Caco-2 (cell line): Measurements from ENCODE around the gene MEGF6. TPM values are rescaled to one million over a fixed set of nuclear protein-coding genes. Genes with fewer than 3 reads are reported as not detected.

Source experiments
- BruUV-seq: library from RNA; stranded (reverse); fragments of 400-500 nt; replicated peaks from 2 replicates; lab custom pipeline; 2021; lab: Mats Ljungman, UMichigan
- CTCF ChIA-PET: fragments of 300-600 bp; sonication (Branson Sonifier 250); formaldehyde crosslinking; loops from one replicate; lab custom pipeline; 2022; ENCODE audit warnings: antibody characterized with exemption; lab: Charles Lee
- POLR2A ChIA-PET: fragments of 300-600 bp; sonication (Branson Sonifier 250); formaldehyde crosslinking; loops from one replicate; lab custom pipeline; 2022; ENCODE audit warnings: antibody characterized with exemption; lab: Charles Lee
- DNase-seq, 2 experiments: peaks; one replicate each; pipeline versions ENCODE4 v3.0.0 to v3.0.0-alpha.2; 2020 to 2022
- H3K27me3 ChIP-seq: replicated peaks from 2 replicates; pipeline ENCODE4 v1.6.0; 2011; ENCODE audit warnings: low read length; ENCODE audit not compliant: control insufficient read depth, insufficient read depth
- H3K36me3 ChIP-seq: 2 replicates; pipeline ENCODE4 v1.5.1; 2011; ENCODE audit warnings: low read length; ENCODE audit not compliant: control insufficient read depth, insufficient read depth
- H3K4me1 ChIP-seq: fragments of 250-450 bp; sonication (Bioruptor Pico); 2 replicates; pipeline ENCODE4 v1.5.1; 2020; ENCODE audit warnings: mild to moderate bottlenecking
- H3K4me3 ChIP-seq: 2 replicates; pipeline ENCODE4 v1.5.1; 2011; ENCODE audit warnings: low read depth, mild to moderate bottlenecking, control low read depth, low read length
- H3K9me3 ChIP-seq: fragments of 250-450 bp; sonication (Bioruptor Pico); 2 replicates; pipeline ENCODE4 v1.5.1; 2020; ENCODE audit warnings: mild to moderate bottlenecking, moderate library complexity
- H3K27ac Mint-ChIP-seq: one replicate; pipeline ENCODE4 v1.8.0; 2022; ENCODE audit warnings: mixed read lengths; ENCODE audit not compliant: unreplicated experiment
- H3K27me3 Mint-ChIP-seq: one replicate; pipeline ENCODE4 v1.8.0; 2022; ENCODE audit warnings: mixed read lengths; ENCODE audit not compliant: insufficient read depth, unreplicated experiment
- H3K36me3 Mint-ChIP-seq: one replicate; pipeline ENCODE4 v1.8.0; 2022; ENCODE audit warnings: mild to moderate bottlenecking, mixed read lengths; ENCODE audit not compliant: insufficient read depth, unreplicated experiment
- H3K4me1 Mint-ChIP-seq: one replicate; pipeline ENCODE4 v1.8.0; 2022; ENCODE audit warnings: low read depth, mixed read lengths; ENCODE audit not compliant: unreplicated experiment
- H3K4me3 Mint-ChIP-seq: one replicate; pipeline ENCODE4 v1.8.0; 2022; ENCODE audit warnings: mild to moderate bottlenecking, moderate library complexity, mixed read lengths; ENCODE audit not compliant: unreplicated experiment
- H3K9me3 Mint-ChIP-seq: one replicate; pipeline ENCODE4 v1.8.0; 2022; ENCODE audit warnings: mixed read lengths; ENCODE audit not compliant: unreplicated experiment
- CTCF ChIP-seq, 2 experiments: fragments of 200-600 bp in 1 of 2; IDR thresholded peaks; 1 replicate in 1 of 2; 2 replicates in 1 of 2; pipeline versions ENCODE4 v1.5.1 to v1.8.0; 2011 to 2022; ENCODE audit warnings: antibody characterized with exemption in 1 of 2, control low read depth in 1 of 2, inconsistent platforms in 1 of 2, low read depth in 1 of 2, low read length in 1 of 2, mild to moderate bottlenecking in 1 of 2, moderate library complexity in 1 of 2; ENCODE audit not compliant: insufficient read depth in 1 of 2, severe bottlenecking in 1 of 2, unreplicated experiment in 1 of 2
- intact Hi-C: fragments of 100-400 bp; cut with micrococcal nuclease; formaldehyde crosslinking; loops from one replicate; pipeline ENCODE4 v1.10.0; 2022; ENCODE audit not compliant: unreplicated experiment
- total RNA-seq: library from RNA; stranded (reverse); gene quantifications from 2 replicates; pipeline ENCODE4 v1.2.3, GENCODE V29; 2022

Gene MEGF6
- total RNA-seq, 1 experiment from 2014 or later, result 13.3 TPM

- H3K27ac Mint-ChIP-seq, result no peak overlapping the region
- POLR2A ChIA-PET, result no interaction called here
- H3K9me3 Mint-ChIP-seq, result no peaks in the 10 kb centered on the region
- TF ChIP-seq CTCF (IDR thresholded peaks at IDR 0.05; ENCODE audit: insufficient read depth in 1 of 2, low read depth in 1 of 2, low read length in 1 of 2, severe bottlenecking in 1 of 2, unreplicated experiment in 1 of 2), result no peak
- no peak overlapping the region for H3K4me3 ChIP-seq
- no peaks in the 10 kb centered on the region for H3K27me3 Mint-ChIP-seq
- no peak for DNase-seq
- no peaks in the 10 kb centered on the region for H3K9me3 ChIP-seq
- no peaks in the 10 kb centered on the region for H3K4me1 ChIP-seq
- CTCF ChIA-PET, result no interaction called here
- peaks cover 6% of the 10 kb centered on the region for H3K36me3 Mint-ChIP-seq
- no peaks in the 10 kb centered on the region for H3K36me3 ChIP-seq
- no peak overlapping the region for H3K4me3 Mint-ChIP-seq
- no TSS peak for BruUV-seq
- no peaks in the 10 kb centered on the region for H3K27me3 ChIP-seq
- H3K4me1 Mint-ChIP-seq, result no peaks in the 10 kb centered on the region
- intact Hi-C loops, result no loop called here
These were observed 47.8 kb upstream of the MEGF6 start for GRCh38 chr1:3659093-3659492.

GRCh38 chr1:3658231-3658615, 46.9 kb upstream of the MEGF6 start:
- ChIA-PET CTCF (no interaction called here), POLR2A (no interaction called here)
- Histone ChIP-seq H3K4me3 (no peak overlapping the region), H3K27me3 (no peaks in the 10 kb centered on the region), H3K9me3 (no peaks in the 10 kb centered on the region), H3K4me1 (0 out of 2 replicates have a peak, but pooled peaks cover 5% of the 10 kb centered on the region), H3K36me3 (no peaks in the 10 kb centered on the region)
- intact Hi-C loops, result no loop called here
- DNase-seq, result no peak
- no peak overlapping the region for H3K27ac Mint-ChIP-seq
- peaks cover 10% of the 10 kb centered on the region for H3K36me3 Mint-ChIP-seq
- H3K9me3 Mint-ChIP-seq, result no peaks in the 10 kb centered on the region
- no peak for TF ChIP-seq CTCF (IDR thresholded peaks at IDR 0.05; ENCODE audit: insufficient read depth in 1 of 2, low read depth in 1 of 2, low read length in 1 of 2, severe bottlenecking in 1 of 2, unreplicated experiment in 1 of 2)
- no peak overlapping the region for H3K4me3 Mint-ChIP-seq
- H3K4me1 Mint-ChIP-seq, result no peaks in the 10 kb centered on the region
- no peaks in the 10 kb centered on the region for H3K27me3 Mint-ChIP-seq
- no TSS peak for BruUV-seq

- Histone ChIP-seq H3K36me3 (no peaks in the 10 kb centered on the region), H3K9me3 (no peaks in the 10 kb centered on the region), H3K4me1 (0 out of 2 replicates have a peak, but pooled peaks cover 5% of the 10 kb centered on the region), H3K4me3 (no peak overlapping the region), H3K27me3 (no peaks in the 10 kb centered on the region)
- Mint-ChIP-seq H3K27ac (no peak overlapping the region), H3K27me3 (no peaks in the 10 kb centered on the region), H3K4me3 (no peak overlapping the region), H3K36me3 (peaks cover 10% of the 10 kb centered on the region), H3K9me3 (no peaks in the 10 kb centered on the region), H3K4me1 (no peaks in the 10 kb centered on the region)
- DNase-seq, result no peak
- intact Hi-C loops, result no loop called here
- BruUV-seq, result no TSS peak
- CTCF ChIA-PET, result no interaction called here
- TF ChIP-seq CTCF (IDR thresholded peaks at IDR 0.05; ENCODE audit: insufficient read depth in 1 of 2, low read depth in 1 of 2, low read length in 1 of 2, severe bottlenecking in 1 of 2, unreplicated experiment in 1 of 2), result no peak
- POLR2A ChIA-PET, result no interaction called here
These were observed 46.4 kb upstream of the MEGF6 start for GRCh38 chr1:3657578-3658230.
